GM12891 (cell line): ENCODE measurements around the gene LIG1.
A peak's percentile ranks its signal among the peaks of the same experiment; 100 is the strongest.

Source experiments
- DNase-seq: peaks from one replicate; pipeline ENCODE4 v3.0.0; 2011; ENCODE audit warnings: low spot score; ENCODE audit not compliant: insufficient read length
- FAIRE-seq: peaks from 2 replicates; lab custom pipeline; 2011; peaks lifted over from hg19 to GRCh38; lab: Jason Lieb, UNC
- PAX5 ChIP-seq: IDR thresholded peaks from 2 replicates; pipeline ENCODE4 v1.6.1; 2011; ENCODE audit warnings: low read length, moderate library complexity, mild to moderate bottlenecking; ENCODE audit not compliant: insufficient read depth, severe bottlenecking
- POLR2A ChIP-seq: IDR thresholded peaks from 2 replicates; pipeline ENCODE4 v1.6.1; 2011; ENCODE audit warnings: low read depth, low read length, control low read depth
- POLR2AphosphoS5 ChIP-seq: IDR thresholded peaks from 2 replicates; pipeline ENCODE4 v1.6.1; 2011; ENCODE audit warnings: low read depth, low read length, control low read depth
- POU2F2 ChIP-seq: IDR thresholded peaks from 2 replicates; pipeline ENCODE4 v1.6.1; 2011; ENCODE audit warnings: low read depth, mild to moderate bottlenecking, control low read depth, low read length, moderate library complexity
- SPI1 ChIP-seq: IDR thresholded peaks from 2 replicates; pipeline ENCODE4 v1.6.1; 2011; ENCODE audit warnings: low read depth, low read length, control low read depth
- TAF1 ChIP-seq: IDR thresholded peaks from 2 replicates; pipeline ENCODE4 v1.6.1; 2011; ENCODE audit warnings: low read depth, low read length, control low read depth

The LIG1 gene

GRCh38 chr19:48123907-48124651 lies 46.1 kb downstream of the LIG1 start:
- DNase-seq = no peak
- no peak for FAIRE-seq

GRCh38 chr19:48122421-48122820 lies 47.7 kb downstream of the LIG1 start:
- no peak for DNase-seq
- TF ChIP-seq PAX5 = no peak
- TF ChIP-seq POLR2AphosphoS5 = no peak
- TF ChIP-seq TAF1 = no peak
- FAIRE-seq = no peak

More at GRCh38 chr19:48123907-48124651, 46.1 kb downstream of the LIG1 start:
- no peak for TF ChIP-seq SPI1
- no peak for TF ChIP-seq POLR2A
- TF ChIP-seq PAX5 = no peak
- TF ChIP-seq POU2F2 = no peak
- TF ChIP-seq TAF1 = no peak
- TF ChIP-seq POLR2AphosphoS5 = no peak

- FAIRE-seq (peak; percentile 59), DNase-seq (peak; percentile 56)
- TF ChIP-seq POLR2AphosphoS5 (no peak), SPI1 (0 out of 2 replicates have a peak, but pooled peaks have one; percentile 35)
These were observed 48.2 kb downstream of the LIG1 start for GRCh38 chr19:48121909-48122371.

- FAIRE-seq (no peak), DNase-seq (no peak)
- no peak for TF ChIP-seq PAX5
- TF ChIP-seq POLR2A = no peak
- TF ChIP-seq SPI1 = no peak
- no peak for TF ChIP-seq POLR2AphosphoS5
- TF ChIP-seq POU2F2 = no peak
- TF ChIP-seq TAF1 = no peak
These were observed 49.1 kb downstream of the LIG1 start for GRCh38 chr19:48121066-48121465.

- FAIRE-seq (no peak), DNase-seq (no peak)
- TF ChIP-seq TAF1 (no peak), POLR2AphosphoS5 (no peak), POLR2A (no peak), POU2F2 (no peak), PAX5 (no peak), SPI1 (no peak)
These were observed 49.6 kb downstream of the LIG1 start for GRCh38 chr19:48120505-48120904.

GRCh38 chr19:48118131-48118517 lies 52.0 kb downstream of the LIG1 start:
- DNase-seq (no peak), FAIRE-seq (no peak)
- TF ChIP-seq POLR2AphosphoS5 = no peak
- no peak for TF ChIP-seq TAF1
- TF ChIP-seq PAX5 = no peak
- no peak for TF ChIP-seq POU2F2
- no peak for TF ChIP-seq SPI1
- TF ChIP-seq POLR2A = no peak

GRCh38 chr19:48117515-48118130 lies 52.5 kb downstream of the LIG1 start:
- peak; percentile 75 for TF ChIP-seq SPI1
- TF ChIP-seq TAF1 = no peak
- FAIRE-seq (no peak), DNase-seq (no peak)

GRCh38 chr19:48113190-48113917 lies 56.8 kb downstream of the LIG1 start:
- TF ChIP-seq POLR2A = no peak
- TF ChIP-seq SPI1 = no peak
- no peak for TF ChIP-seq POLR2AphosphoS5
- TF ChIP-seq TAF1 = no peak
- no peak for TF ChIP-seq PAX5
- TF ChIP-seq POU2F2 = no peak
- FAIRE-seq = no peak
- no peak for DNase-seq

- DNase-seq (no peak), FAIRE-seq (no peak)
- TF ChIP-seq POLR2AphosphoS5 = no peak
- TF ChIP-seq POU2F2 = no peak
- TF ChIP-seq PAX5 = no peak
- TF ChIP-seq POLR2A = no peak
These were observed 58.9 kb downstream of the LIG1 start for GRCh38 chr19:48111280-48111679.

GRCh38 chr19:48110350-48110966 lies 59.7 kb downstream of the LIG1 start, which contains the start of gene PLA2G4C:
Gene PLA2G4C (minus strand): TSS chr19:48110817. CDS start chr19:48106529, 4,288 bp downstream.
- FAIRE-seq (peak; percentile 82), DNase-seq (peak; percentile 96)
- TF ChIP-seq POU2F2 (peak; percentile 29; the same call in 1 of the 2 replicates), POLR2AphosphoS5 (no peak; the same call in 1 of the 2 replicates), TAF1 (no peak), PAX5 (no peak)
